HG02759 (cell line): ENCODE measurements around the gene TMEM107.

Experiments used
- ATAC-seq: cut with Tn5 transposase; IDR thresholded peaks from one replicate; pipeline ENCODE4 v1.9.1; 2021; ENCODE audit warnings: mild to moderate bottlenecking, moderate library complexity; ENCODE audit not compliant: unreplicated experiment

TMEM107 gene

DNA sequence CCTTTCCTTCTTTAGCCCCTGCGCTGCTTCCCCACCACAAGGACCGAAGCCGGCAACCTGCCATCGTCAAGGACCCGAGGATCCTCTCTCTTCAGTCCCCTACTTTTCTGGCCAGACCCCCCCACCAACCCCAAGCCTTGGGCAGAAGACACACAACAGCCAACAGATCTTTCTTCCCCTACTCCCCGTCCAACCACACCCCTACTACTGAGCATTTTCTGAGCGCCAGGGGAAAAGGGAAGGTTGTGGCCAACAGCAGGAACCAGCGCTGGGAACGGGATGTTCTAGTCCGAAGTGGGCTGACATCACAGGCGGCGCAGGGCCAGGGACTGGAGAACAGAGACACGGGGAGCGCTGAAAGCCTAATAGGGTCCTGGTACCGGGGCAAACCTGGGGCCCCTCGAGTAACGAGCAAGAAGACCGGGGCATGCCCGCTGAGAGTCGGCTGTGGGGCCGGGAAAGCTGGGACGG, 24.5 kb downstream of the TMEM107 start:
- no peak for ATAC-seq

DNA sequence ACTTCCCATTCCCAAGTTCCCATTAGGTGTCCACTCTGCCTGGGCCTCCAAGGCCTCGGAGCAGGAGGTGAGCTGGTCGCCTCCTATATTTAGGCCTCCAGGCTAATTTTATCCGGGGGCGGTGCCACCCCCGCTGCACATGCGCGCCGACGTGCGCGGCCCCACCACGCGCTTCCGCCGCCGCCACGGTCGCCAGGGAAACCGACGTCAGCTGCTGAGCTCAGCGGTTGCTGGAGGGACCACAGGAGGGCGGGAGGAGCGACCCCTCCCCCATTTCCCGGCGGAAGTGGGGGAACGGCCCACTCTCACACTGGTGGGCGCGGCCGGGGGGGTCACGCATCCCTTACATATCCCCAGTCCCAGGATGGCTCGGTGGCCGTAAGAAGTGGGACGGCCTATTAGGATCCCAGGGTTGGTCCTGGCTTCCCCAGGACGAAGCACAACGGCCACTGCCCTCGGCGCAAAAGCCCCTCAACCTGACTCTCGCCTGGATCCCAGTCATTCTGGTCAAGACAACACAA, 25.0 kb downstream of the TMEM107 start:
- ATAC-seq, result peak; percentile 70

DNA sequence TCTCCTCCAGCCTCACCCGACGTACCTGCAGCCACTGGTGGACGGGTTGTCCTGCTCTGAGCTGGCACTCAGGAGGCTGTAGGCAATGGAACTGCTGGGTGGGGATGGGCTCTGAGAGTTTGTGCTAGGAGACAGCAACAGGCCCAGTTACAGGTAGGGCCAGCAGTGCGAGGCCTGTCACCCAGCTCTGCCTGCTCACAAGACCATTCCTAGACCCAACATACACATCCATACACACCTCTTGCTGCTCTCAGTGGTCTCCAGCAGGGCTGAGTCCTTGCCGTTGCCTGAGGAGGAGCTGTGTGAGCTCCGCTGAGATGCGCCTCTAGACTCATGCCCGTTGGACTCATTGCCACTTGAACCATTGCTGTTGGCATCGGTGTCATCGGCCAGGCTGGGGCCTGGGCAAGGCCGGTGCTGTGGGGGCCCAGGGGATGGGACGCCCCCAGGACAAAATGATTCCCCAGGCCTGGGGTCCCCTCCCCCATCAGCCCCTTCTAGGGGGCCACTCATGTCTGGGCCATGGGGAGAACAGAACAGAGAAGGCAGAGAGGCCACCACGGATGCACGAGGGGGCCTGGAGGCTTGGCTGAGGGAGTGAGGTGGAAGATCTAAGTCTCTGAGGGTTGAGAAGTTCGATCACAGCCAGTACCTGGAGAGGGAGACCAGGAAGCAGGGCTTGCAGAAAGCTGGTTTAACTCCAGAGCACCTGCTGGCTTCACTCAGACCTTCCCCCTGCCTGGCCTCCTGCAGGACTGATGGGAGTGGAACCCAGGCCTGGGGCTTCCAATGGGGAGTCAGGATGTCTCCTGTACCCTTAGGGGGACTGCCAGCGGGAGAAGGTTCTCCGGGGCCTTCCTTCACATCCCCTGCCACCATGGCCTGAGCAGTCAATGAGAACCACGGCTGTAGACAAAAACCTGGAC, 25.7 kb downstream of the TMEM107 start:
- ATAC-seq, result no peak

DNA sequence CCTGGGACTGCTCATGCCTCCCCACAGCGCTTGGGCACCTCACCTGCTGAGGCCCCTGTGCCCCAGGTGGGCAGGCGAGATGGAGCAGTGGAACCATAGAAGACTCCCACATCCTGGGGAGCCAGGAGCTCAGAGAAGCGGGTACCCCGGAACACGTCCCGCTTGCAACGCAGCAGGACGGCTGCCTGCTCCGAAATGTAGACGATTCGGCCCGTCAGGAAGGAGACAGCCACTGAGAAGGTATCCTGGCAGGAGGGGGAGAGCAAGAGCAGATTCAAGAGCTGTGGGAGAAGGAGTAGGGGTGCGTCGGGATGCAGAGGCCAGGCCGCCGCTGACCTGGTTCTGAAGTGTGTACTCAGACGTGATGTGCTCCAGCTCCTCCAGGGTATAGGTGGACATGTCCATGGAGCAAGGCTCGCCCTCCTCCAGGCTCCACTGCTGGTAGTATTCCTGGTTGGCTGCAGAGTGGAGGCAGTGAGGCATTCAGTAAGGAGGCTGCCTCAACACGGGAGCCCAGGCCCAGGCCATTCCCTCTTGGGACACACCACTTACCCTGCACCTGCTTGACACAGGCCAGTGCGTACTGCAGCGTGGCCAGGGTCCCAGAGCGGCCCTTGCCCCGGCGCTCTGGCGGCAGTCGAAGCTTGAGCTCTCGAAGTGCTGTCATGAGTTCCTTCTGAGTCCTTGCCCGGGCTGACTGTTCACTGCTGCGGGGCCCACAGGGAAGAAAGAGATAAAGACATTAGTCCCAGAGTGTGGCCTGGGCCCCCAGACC, 26.6 kb downstream of the TMEM107 start:
- no peak for ATAC-seq

DNA sequence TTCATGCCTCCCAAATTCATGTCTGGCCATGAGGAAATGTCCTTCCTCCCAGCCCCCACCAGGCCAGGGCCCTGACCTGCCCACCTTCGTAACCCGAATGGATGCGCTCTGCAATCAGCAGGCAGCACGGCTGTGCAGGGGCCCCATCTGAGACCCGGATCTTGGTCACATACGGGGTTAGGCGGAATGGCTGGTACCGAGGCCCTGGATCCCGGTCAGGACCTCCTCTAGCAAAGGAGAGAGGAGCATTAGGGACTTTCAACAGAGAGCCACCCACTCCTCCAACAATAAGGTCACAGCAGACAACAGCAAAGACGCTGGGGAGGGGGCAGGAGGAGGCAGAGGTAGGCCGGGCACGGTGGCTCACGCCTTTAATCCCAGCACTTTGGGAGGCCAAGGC, 27.6 kb downstream of the TMEM107 start:
- no peak for ATAC-seq

DNA sequence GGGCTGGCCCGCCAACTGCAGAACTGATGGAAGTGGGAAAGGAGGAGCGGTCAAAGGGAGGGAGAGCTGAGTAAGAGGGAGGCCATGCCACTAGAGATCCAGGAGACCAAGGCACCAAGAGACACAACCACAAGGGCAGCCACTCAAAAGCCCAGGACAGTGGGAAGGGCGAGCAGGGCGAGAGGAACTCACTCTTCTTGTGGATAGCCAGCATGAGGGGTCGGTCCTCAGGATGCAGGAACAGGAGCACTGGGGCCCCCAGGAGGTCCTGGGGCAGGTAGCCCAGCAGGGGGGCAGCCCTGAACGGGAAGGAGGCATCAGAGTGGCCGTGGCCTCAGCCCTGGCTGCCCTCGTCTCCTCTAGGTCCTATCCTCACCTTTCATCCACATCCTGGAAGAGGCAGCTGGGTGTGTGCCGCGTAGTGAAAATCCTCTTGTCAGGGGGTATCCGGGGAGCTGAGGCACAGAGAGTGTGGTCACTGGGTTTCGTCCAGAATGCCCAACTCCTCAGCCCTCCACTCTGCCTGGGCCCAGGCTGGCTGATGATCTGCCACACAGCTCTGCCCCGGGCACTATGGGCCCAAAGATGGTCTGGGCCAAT, 28.3 kb downstream of the TMEM107 start:
- no peak for ATAC-seq

DNA sequence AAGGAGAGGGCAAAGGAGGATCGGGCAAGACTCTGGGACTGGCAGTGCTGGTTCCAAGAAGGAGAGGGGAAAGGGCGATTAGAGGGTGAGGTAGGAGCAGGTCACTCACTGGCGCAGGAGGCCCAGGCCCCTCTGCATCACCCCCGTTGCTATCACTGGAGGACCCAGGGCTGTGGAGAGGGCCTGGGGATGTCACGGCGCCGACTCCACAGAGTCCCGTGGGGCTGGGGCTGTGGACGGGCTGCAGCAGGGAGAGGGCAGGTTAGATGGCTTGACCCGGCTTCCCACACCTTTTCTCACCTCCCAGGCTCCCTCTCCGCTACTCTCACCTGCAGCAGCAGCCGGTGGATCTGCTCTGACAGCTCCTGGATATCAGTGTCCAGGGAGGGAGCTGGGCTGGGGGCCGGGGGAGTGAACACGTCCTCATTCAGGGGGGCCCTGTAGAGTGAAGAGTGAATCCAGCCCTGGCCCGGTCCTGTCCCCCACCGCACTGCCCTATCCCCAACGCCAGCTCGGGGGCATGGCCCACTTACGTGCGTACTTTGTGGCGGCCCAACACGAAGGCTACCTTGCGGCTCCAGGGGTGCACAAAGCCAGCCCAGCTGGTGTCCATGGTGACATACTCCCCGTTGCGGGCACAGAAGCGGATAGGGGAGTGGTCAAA, 28.9 kb downstream of the TMEM107 start:
- ATAC-seq, result no peak

DNA sequence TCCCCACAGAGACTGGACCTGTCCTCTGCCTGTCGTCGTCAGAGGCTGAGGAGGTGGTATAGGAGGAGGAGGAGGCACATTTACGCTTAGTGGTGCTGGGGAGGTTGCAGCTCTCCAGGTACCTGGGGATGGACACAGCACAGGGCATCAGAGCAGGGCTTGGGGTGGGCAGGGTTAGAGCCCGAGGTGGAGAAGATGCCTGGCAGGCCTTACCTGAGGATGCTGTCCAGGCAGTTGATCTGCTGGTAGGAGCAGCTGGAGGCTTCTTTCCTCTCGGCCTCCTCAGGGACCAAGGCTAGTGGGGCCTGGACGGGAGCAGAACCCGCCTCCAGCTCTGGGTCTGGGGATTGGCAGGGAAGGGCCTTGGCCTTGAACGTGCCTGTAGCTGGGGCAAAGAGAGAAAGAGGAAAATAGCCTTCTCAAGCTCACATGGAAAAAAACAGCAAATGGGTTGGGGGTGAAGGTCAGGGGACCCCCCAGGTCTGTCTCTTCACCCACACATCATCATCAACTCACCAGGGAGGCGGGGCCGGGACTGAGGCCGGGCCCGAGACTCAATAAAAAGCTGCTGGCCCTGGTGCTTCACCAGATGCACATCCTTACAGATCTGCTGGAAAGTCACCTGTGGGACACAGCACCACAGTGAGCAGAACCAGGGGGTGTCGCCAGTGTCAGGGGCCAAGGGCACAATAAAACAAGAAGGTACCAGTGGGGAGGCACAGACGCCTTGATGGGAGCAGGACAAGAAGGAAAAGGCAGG, 29.6 kb downstream of the TMEM107 start:
- no peak for ATAC-seq

DNA sequence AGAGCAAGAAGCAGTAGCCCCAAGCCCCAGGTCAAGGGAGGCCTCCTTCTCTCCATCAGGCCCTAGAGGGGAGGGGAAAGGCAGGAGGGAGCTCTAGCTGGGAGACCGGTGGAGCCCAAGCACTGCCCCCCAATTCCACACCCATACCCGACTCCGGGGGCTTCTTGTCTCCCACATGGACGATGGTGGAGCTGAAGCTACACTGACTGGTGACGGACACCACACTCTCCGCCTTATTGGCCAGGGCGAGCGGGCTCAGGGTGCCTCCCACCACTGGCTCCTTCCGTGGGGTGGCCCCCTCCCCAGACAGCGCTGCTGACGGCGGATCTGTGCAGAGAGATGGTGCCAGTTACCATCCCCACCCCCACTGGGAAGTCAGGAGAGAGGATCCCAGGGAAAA, 30.4 kb downstream of the TMEM107 start:
- ATAC-seq, result no peak

DNA sequence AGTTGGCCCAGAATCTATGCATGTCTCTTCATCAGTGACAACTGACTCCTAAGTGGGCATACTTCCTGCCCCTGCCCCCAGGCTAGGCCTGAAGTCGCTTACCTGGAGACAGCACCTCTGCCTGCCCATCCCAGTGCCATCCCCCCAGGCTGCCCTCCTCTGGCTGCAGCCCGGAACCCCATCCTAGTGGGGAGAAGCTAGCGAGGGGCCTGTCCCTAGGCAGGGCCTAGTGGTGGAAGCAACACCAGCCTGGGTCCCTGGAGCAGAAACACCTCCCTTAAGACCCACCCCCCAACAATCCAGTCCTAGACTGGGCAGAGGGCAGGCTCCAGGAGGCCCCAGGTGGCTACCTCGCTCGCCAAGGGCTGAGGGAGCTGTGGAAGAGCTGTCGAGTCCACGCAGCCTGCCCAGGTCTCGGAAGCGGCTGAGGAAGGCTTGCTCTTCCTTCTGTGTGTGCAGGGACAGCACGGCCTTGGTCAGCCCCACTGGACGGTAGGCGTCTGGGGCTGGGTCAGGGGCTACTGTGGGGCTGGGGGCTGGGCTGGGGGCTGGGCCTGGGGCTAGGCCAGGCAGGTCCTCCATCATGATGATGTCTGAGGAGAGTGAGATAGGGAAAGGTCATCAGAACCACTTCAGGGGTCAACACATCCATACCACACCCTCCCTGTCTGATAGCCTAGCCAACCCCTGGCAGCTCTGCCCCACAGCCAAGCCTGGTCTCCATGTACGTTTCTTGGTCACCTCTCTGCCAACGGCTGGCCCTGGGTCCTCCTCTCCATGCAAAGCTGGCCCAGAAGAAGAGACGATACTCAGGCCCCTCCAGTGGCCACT, 31.6 kb downstream of the TMEM107 start:
- ATAC-seq, result no peak

DNA sequence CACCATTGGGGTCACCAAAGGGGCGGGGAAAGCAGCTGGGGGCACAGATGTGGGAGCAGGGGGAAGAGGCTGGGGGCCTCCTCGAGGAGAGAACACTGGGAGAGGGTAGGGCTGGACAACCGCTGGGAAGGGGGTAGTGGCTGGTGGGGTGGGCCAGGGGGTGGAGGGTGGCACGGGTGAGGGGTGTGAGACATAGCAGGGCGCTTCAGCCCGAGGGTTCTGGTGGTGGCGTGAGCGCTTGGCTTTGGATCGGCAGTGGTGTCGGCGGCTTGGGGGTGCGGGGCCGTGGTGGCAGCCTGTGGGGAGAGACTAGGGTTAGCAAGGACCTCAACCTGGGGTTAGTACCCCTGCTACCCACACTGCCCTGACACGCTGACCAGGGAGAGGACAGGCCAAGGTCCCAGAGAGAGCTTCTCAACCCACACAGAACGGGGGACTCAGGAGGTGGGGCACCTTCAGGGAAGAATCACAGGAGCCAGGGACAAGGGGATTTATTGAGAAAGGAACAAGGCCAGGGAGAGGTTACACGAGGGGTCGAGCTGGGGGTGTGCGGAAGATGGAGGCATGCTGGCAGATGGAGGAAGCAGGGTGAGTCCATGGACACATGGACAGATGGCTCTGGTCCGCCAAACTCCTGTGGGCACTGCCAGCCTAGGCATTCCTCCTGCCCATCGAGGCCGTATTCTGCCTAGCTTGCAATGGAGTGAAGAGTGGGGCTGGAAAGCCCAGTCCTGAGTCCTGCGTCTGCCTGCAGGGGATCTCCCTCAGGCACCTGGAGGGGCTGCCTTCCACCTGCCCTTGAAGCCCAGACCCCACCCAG, 32.4 kb downstream of the TMEM107 start:
- no peak for ATAC-seq

DNA sequence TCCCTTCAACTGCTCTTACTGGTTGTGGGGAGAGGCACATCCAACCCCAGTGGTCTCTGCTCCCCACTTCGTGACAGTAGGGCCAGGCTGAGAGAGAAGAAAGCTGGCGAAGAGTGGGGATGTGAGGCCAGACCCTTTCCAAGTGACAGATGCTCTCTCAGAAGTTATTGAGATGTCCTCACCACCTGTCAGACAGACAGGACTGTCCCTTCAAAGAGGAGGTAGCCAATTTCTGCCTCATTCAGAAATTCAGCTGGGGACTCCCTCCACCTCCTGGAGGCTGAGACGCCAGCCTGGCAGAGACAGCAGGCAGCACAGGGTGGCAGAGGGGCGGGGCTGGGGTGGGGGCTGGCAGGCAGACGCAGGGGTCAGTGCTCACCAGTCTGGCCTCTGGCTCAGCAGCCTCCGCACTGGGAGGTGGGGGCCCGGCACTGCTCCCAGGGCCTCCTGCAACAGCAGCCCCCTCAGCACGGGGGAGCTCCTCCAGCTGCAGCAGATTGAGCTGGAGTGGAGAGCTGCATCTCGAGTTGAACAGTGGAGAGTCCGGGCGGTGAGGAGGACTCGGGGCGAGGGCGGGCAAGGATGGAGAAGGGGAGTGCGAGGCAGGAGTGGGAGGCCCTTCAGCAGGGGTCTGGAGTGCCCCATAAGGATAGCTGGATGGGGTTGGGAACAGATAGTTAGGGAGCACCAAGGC, 33.1 kb downstream of the TMEM107 start:
- ATAC-seq, result no peak

DNA sequence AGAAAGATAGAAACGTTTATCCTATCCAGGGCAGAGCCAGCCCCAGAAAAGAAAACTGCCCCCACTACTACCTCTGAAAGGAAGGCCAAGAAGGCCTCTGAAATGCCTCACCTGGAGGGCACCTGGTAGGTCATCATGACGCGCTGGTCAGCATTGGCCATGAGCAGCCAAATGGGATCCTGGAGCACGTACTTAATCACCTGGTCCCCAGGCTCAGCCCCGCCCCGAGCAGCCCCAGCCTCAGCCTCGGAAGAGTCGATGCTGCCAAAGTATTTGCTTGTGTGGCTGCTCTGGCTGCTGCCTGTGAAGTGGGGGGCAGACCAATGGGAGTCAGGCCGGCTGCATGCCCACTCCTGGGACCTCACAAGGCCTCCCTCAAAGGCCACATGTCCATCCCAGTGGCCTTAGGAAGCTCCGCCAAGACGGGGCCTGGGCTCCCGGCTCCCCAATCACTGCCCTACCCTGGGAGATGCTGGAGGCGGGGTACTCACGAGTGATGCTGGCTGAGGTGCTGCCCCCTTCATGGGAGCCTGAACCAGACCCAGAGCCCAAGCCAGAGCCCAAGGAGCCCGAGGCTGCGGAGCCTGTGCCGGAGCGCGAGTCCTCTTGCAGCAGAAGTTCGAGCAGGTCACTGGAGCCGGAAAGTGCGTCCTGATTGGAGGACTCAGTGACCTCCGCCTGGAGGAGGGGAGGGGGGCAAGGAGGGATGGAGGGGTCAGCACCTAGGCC, 33.9 kb downstream of the TMEM107 start:
- ATAC-seq, result no peak

DNA sequence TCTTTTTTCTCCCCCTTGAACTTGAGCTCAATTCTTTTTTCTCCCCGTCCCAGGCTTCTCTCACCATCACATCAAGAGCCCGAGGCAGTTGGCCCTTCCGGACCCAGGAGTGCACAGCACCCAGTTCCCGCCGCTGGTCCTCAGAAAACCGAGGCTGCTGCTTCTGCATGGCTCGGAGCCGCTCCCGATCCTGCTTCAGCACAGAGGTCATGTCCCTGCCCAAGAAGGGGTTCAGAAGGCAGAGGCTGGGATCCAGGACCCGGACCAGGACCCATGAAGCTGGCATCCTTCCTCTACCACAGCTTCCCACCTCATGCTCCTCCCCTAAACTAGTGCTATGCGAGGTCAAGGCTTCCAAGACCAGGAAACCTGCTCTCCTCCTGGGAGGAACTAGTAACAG, 34.4 kb downstream of the TMEM107 start:
- no peak for ATAC-seq

DNA sequence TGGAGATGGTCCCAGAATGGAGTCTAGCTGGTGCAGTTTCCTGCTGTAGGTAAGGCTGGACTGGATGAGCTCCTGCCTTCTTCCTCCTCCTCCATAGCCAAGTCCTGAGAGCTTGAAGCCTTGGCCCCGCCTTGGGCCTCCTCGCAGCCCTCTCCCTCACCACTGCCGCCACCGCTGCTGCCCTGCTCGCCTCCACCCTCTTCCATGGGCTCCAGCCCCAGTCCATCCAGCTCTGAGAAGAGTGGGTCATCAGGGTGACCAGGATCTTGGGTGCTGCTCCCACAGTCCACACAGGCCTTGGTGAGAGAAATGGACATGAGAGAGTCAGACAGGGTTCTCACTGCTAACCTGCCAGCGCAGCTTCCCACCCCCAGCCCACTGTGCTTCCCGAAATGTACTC, 35.1 kb downstream of the TMEM107 start:
- no peak for ATAC-seq

DNA sequence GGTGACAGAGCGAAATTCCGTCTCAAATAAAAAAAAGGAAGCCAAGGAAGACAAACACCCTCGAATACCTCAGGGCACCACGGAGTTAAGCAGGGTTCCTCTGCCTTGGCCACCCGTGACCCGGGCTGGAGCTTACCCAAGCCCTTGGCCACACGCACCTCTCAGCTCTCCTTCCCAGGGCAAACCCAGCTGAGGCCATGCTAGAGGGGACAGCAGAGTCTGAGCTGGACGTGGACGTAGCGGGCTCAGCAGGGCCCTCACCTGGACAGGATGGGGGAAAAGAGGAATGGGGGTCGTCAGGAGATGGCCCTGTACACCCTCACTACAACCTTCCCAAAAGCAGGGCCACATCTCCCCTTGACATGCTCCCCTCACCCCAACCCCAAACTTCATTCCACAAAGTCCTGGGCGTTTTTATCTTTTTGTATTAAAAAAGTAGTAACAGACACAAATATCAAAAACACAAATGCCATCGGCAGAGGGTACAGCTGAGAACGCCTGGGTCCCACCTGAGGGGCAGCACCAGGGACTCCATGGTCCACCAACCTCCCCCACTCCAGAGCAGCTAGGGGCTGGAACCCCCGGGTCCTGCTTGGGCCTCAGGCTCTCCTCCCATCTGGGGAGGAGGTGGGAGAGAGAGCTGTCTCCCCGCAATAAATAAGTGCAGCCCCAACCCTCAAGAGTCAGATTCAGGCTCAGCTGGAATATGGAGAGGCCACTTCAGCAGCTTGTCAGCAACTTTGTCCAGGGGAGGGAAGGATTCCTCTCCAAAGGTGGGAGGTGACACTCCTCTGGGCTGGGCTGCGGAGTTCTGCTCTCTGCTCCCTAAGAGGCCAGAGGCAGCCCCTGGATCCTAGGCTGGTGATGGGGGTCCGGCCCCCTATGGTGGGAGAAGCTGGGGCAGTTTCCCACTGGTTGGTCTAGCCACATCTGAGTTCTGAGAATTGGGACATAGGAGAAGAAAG, 35.8 kb downstream of the TMEM107 start:
- no peak for ATAC-seq
